Heart right ventricle (tissue), 16 donors: ENCODE data around the gene APOM. TPM values are rescaled to one million over a fixed set of nuclear protein-coding genes. Genes with fewer than 3 reads are reported as not detected.

Experiments used
- ATAC-seq, 8 donors: fragments of 200-7000 bp; cut with Tn5 transposase; one replicate each; pipeline ENCODE4 v1.9.1; 2020; ENCODE audit warnings: mild to moderate bottlenecking in 8 of 8, moderate library complexity in 8 of 8, moderate number of reproducible peaks in 1 of 8
- DNase-seq, 2 donors: peaks; one replicate each; pipeline ENCODE4 v3.0.0-alpha.2; 2020
- H3K27ac ChIP-seq, 10 donors: fragments of 200-600 bp; sonication (generic) in 2 of 10; one replicate each; pipeline versions ENCODE4 v1.5.0 to v1.8.0; 2020 to 2022; ENCODE audit warnings: mild to moderate bottlenecking in 3 of 10
- H3K27me3 ChIP-seq, 7 donors: fragments of 200-600 bp; one replicate each; pipeline ENCODE4 v1.8.0; 2021 to 2022; ENCODE audit warnings: mild to moderate bottlenecking in 2 of 7
- H3K36me3 ChIP-seq, 9 donors: fragments of 200-600 bp; sonication (generic) in 1 of 9; one replicate each; pipeline versions ENCODE4 v1.5.0 to v1.8.0; 2020 to 2022; ENCODE audit warnings: mild to moderate bottlenecking in 2 of 9
- H3K4me1 ChIP-seq, 9 donors: fragments of 200-600 bp; sonication (generic) in 1 of 9; one replicate each; pipeline versions ENCODE4 v1.5.0 to v1.8.0; 2020 to 2022; ENCODE audit warnings: mild to moderate bottlenecking in 4 of 9
- H3K4me3 ChIP-seq, 10 donors: fragments of 200-600 bp; sonication (generic) in 2 of 10; one replicate each; pipeline versions ENCODE4 v1.5.0 to v1.8.0; 2020 to 2022; ENCODE audit warnings: mild to moderate bottlenecking in 7 of 10, moderate library complexity in 2 of 10
- H3K9me3 ChIP-seq, 11 donors: fragments of 200-600 bp in 10 of 11; sonication (generic) in 2 of 11; one replicate each; pipeline versions ENCODE4 v1.5.0 to v1.8.0; 2013 to 2022; ENCODE audit warnings: mild to moderate bottlenecking in 2 of 11, control low read depth in 1 of 11, moderate library complexity in 1 of 11
- WGBS, 2 donors: extraction: QIAGEN DNeasy Blood & Tissue Kit; methylation state at CpG; one replicate each; pipeline ENCODE4 v1.1.7; 2013; ENCODE audit warnings: inconsistent platforms in 1 of 2; 5-methylcytosine and 5-hydroxymethylcytosine counted together
- intact Hi-C, 10 donors: fragments of 100-400 bp; cut with DNase I; formaldehyde crosslinking; loops; one replicate each; pipeline versions ENCODE4 v1.11.1 to v1.14.2; 2022
- polyA plus RNA-seq, 2 donors: library from polyadenylated mRNA; stranded (reverse); fragments of 200-250 nt; gene quantifications; one replicate each; pipeline ENCODE4 v1.2.3, GENCODE V29; 2013
- total RNA-seq, 10 donors: library from RNA; stranded (reverse); fragmentation: NEBNext Ultra II Directional in 3 of 10; extraction: Animal tissue kit (Norgen Biotek cat#: 25700) in 3 of 10; gene quantifications; one replicate each; pipeline versions ENCODE4 v1.2.1 to v1.2.4, GENCODE V29; 2021 to 2023
- TF ChIP-seq, protein P1 (sequence below), 9 donors: fragments of 200-600 bp; sonication (generic) in 2 of 9; IDR thresholded peaks; one replicate each; pipeline versions ENCODE4 v1.5.0 to v1.8.0; 2021 to 2022; ENCODE audit warnings: antibody characterized with exemption in 9 of 9, mild to moderate bottlenecking in 5 of 9, moderate library complexity in 1 of 9
- donor health status: Arrhythmogenic right ventricular cardiomyopathy.
- donor health status: ischemic (EF 13 %, LVEDD 7.1; RV severe dilation, severe dysfunction).
- donor health status: healthy with polysubstance abuse.
- donor health status: DM: no; HTN: yes; CAD: no.
- donor health status: DM: no; HTN: no; CAD: no.
- donor health status: ischemic (EF 25% LVEDD 6.9; RV normal size, moderate dysfunction).
- donor health status: ischemic (EF 25% LVEDD 5.7; RV mildly dilated, moderate dysfunction).
- donor health status: healthy.
- donor health status: DM: yes; HTN: yes; CAD: no.
- donor health status: Ischemic cardiomyopathy.
- donor health status: ischemic (EF 35%, LVEDD 5.7; RV mildly dilated, moderate dysfunction).
- donor health status: nonischemic (EF 11% LVEDD 7.7; RV severe dilation, severe dysfunction).
- donor health status: DM: yes; HTN: yes; CAD: no.
- donor health status: PGD.
- donor health status: ischemic (EF 29% LVEDD 5.4; RV normal size, mild dysfunction).
- donor health status: nonischemic (EF 23%, LVEDD 6.1; RV moderate dilation, normal function).

Gene APOM
- total and polyA plus RNA-seq, 12 donors: 1.8 to 7.4 (median 3.0) TPM

DNA sequence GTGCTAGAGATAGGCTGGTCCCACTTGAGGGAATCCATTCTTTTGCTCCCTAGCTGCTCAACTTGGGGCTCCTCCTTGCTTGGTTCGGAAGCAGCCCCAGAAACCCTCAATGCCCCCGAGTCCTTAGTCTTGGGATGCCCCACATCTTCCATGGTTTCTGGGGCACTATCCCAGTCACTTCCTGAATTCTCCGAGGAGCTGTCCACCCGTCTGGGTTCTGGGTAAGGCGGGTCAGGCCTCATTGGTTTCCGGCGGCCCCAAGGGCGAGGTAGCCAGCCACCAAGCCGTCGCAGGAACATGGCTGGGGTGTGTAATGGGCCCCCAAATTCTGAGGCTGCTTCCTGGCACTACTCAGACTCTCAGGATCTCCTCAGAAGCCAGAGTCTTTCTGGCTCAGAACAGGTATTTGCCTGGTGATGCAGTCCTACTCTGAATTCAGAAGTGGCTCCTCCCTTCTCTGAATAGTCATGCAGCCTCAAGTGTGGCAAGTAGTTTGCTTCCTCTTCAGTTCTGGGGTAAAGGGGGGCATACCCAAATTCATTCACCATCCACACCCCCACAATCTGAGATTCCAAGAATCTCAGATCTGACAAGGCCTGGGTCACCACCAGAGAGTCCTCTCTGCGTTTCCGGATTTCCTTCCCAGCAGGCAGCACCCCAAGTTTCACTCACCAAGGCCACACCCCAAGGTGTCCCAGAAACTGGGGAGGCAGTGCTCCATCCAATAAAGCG is 4.1 kb downstream of the APOM start:
- Histone ChIP-seq H3K4me1 (peaks cover 27 to 75% (median 59%) of the 10 kb centered on the region in 9 donors), H3K27ac (peak overlapping the region in 9 of 10 donors; percentile 88 to 98 (median 94)), H3K27me3 (no peaks in the 10 kb centered on the region), H3K4me3 (peak overlapping the region; percentile 69 to 94 (median 87)), H3K36me3 (peaks cover 0 to 62% (median 4%) of the 10 kb centered on the region in 9 donors), H3K9me3 (no peaks in the 10 kb centered on the region)
- TF ChIP-seq, protein P1, sequence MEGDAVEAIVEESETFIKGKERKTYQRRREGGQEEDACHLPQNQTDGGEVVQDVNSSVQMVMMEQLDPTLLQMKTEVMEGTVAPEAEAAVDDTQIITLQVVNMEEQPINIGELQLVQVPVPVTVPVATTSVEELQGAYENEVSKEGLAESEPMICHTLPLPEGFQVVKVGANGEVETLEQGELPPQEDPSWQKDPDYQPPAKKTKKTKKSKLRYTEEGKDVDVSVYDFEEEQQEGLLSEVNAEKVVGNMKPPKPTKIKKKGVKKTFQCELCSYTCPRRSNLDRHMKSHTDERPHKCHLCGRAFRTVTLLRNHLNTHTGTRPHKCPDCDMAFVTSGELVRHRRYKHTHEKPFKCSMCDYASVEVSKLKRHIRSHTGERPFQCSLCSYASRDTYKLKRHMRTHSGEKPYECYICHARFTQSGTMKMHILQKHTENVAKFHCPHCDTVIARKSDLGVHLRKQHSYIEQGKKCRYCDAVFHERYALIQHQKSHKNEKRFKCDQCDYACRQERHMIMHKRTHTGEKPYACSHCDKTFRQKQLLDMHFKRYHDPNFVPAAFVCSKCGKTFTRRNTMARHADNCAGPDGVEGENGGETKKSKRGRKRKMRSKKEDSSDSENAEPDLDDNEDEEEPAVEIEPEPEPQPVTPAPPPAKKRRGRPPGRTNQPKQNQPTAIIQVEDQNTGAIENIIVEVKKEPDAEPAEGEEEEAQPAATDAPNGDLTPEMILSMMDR (IDR thresholded peaks at IDR 0.05): no peak
- intact Hi-C loops: loop anchor here in 1 of 10 donors (10.0 kb wide), 1 partner anchor 1755 kb away; the partner anchor contains the start of genes CUTA and PHF1
- WGBS, 2 donors: 24 to 26% methylated on average over 13 of the region's 13 CpGs
- ATAC-seq: peak in 1 of 8 donors; percentile 8
- no peak for DNase-seq

DNA sequence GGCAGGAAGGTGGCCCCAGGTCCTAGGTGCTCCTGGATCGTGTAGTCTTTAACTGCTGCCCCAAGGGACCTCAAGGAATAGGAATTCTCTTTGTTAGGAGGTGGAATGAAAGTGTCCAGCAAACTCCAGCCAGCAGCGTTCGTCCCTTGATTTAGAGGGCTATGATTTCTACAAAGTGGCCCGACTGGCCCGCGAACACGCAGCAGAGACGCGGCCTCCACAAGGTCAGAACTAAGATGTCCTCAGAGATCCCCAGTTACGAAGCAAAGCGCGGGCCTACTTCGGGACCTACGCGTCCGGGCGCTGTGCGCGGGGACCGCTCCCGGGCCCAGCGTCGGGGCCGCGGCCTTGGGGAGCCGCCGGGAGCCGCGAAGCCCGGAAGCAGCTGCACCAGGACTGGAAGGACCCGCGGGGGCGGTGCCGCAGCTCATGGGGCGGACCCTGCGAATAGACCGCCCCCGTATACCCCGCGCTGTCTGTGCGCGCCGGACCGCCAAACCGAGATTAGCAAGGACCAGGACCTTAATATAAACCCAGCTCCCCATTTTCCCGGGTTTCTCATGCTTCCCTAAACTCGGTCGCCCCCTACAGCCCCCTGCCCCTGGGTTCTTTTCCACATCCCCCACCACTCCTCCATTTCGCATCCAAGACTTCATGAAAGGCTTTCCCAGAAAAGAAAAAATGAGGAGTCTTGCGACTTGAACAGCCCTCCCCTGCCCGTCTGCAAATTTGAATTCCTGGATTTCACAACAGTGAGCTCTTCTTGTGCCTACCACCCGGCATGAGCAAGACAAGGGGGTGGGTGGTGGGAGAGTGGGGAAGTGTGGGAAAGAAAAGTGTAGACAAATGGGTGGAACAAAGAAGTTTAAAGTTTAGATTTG is 4.9 kb downstream of the APOM start, which contains the start of gene C6orf47:
Gene C6orf47 (minus strand): TSS at position 398 of the 881 bp plus-strand sequence. CDS start 831 bp downstream, outside the sequence.
- Histone ChIP-seq H3K27me3 (no peaks in the 10 kb centered on the region), H3K9me3 (no peaks in the 10 kb centered on the region), H3K27ac (peak within 1 kb of the TSS; percentile 82 to 98 (median 92)), H3K36me3 (peaks cover 0 to 55% (median 4%) of the 10 kb centered on the region in 9 donors), H3K4me3 (peak within 1 kb of the TSS; percentile 69 to 94 (median 87)), H3K4me1 (peaks cover 27 to 75% (median 58%) of the 10 kb centered on the region in 9 donors)
- DNase-seq (peak; percentile 88 to 89), ATAC-seq (peak; percentile 73 to 84 (median 78))
- TF ChIP-seq, protein P1 (IDR thresholded peaks at IDR 0.05): no peak
- intact Hi-C loops: loop anchor here in 1 of 10 donors (10.0 kb wide), 1 partner anchor 1754 kb away; the partner anchor contains the start of genes CUTA and PHF1
- 0 to 1% methylated on average over 52 of the region's 52 CpGs for WGBS, 2 donors

DNA sequence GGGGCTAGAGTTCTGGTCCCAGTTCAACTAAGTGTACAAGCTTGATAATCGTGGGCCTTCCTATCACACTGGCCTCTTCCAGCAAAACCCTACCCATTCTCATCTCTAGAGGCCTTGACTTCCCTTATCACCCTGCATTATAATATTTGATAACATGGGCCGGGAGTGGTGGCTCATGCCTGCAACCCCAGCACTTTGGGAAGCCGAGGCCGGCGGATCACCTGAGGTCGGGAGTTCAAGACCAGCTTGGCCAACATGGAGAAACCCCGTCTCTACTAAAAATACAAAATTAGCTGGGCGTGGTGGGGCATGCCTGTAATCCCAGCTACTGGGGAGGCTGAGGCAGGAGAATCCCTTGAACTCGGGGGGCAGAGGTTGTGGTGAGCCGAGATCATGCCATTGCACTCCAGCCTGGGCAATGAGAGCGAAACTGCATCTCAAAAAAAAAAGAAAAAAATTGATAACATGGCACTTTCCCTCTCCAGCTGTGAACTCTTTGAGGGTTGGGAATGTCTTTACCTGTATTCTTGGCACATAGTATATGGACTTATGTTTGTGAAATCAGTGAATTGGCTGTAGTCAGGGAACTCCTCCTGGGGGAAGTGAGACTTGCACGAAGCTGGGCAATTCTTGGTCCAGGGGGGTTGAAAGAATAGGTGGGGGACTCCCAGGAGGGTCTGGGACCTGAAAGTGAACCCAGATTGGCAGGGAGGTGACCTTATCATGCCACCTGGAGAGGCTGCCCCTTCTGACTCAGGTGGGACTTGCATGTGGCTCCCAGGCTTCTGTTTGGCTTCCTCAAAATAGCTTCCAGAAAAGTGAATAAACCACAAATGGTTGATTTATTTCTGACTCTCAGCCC is 5.8 kb downstream of the APOM start:
- peak overlapping the region in 9 of 10 donors; percentile 88 to 98 (median 94) for H3K27ac ChIP-seq
- ATAC-seq: no peak
- intact Hi-C loops: loop anchor here in 1 of 10 donors (10.0 kb wide), 1 partner anchor 1753 kb away; the partner anchor contains the start of genes CUTA and PHF1
- H3K27me3 ChIP-seq: no peaks in the 10 kb centered on the region
- no peaks in the 10 kb centered on the region for H3K9me3 ChIP-seq
- H3K36me3 ChIP-seq: peaks cover 0 to 46% (median 4%) of the 10 kb centered on the region in 9 donors
- 74 to 76% methylated on average over 12 of the region's 12 CpGs for WGBS, 2 donors
- TF ChIP-seq, protein P1 (IDR thresholded peaks at IDR 0.05): no peak
- peaks cover 27 to 75% (median 61%) of the 10 kb centered on the region in 9 donors for H3K4me1 ChIP-seq
- no peak for DNase-seq
- peak overlapping the region in 8 of 10 donors; percentile 74 to 94 (median 87) for H3K4me3 ChIP-seq
